H1 (cell line): ENCODE results near the gene TTBK1.

ENCODE experiments used
- BACH1 ChIP-seq: IDR thresholded peaks from 2 replicates; pipeline ENCODE4 v1.6.1; 2012; ENCODE audit warnings: low read length, improper control_type of control experiment
- BRCA1 ChIP-seq: IDR thresholded peaks from 2 replicates; pipeline ENCODE4 v1.6.1; 2012; ENCODE audit warnings: low read depth, low read length, improper control_type of control experiment
- CEBPB ChIP-seq: IDR thresholded peaks from 2 replicates; pipeline ENCODE4 v1.6.1; 2012; ENCODE audit warnings: low read depth, low read length
- CTCF ChIP-seq, 3 experiments: IDR thresholded peaks; 1 replicate in 2 of 3; 2 replicates in 1 of 3; pipeline versions ENCODE4 v1.5.1 to v1.6.1; 2011; ENCODE audit warnings: low read length in 3 of 3, mild to moderate bottlenecking in 3 of 3, inconsistent platforms in 2 of 3, low read depth in 1 of 3, moderate library complexity in 1 of 3; ENCODE audit not compliant: insufficient read depth in 1 of 3; ENCODE audit errors: control extremely low read depth in 1 of 3
- EGR1 ChIP-seq: IDR thresholded peaks from 2 replicates; pipeline ENCODE4 v1.6.1; 2011; ENCODE audit warnings: low read depth, low read length, borderline replicate concordance
- EZH2 ChIP-seq: fragments of 200-600 bp; sonication (generic); IDR thresholded peaks from 2 replicates; pipeline ENCODE4 v1.7.1; 2012; ENCODE audit warnings: low read depth, mild to moderate bottlenecking, moderate library complexity, low read length, inconsistent platforms; ENCODE audit not compliant: severe bottlenecking
- KDM5A ChIP-seq: fragments of 200-600 bp; IDR thresholded peaks from 2 replicates; pipeline ENCODE4 v1.7.1; 2012; ENCODE audit warnings: mild to moderate bottlenecking, low read length, inconsistent platforms, mixed read lengths
- POLR2A ChIP-seq, 2 experiments: IDR thresholded peaks; 1 replicate in 1 of 2; 2 replicates in 1 of 2; pipeline ENCODE4 v1.6.1; 2011; ENCODE audit warnings: low read depth in 2 of 2, low read length in 2 of 2, mild to moderate bottlenecking in 2 of 2; ENCODE audit errors: control extremely low read depth in 1 of 2
- POLR2AphosphoS5 ChIP-seq: IDR thresholded peaks from 2 replicates; pipeline ENCODE4 v1.6.1; 2011; ENCODE audit warnings: low read depth, low read length
- TAF1 ChIP-seq: IDR thresholded peaks from 2 replicates; pipeline ENCODE4 v1.6.1; 2011; ENCODE audit warnings: mild to moderate bottlenecking, low read depth, low read length
- TEAD4 ChIP-seq: IDR thresholded peaks from 2 replicates; pipeline ENCODE4 v1.6.1; 2012; ENCODE audit warnings: low read depth, low read length, inconsistent platforms, mixed read lengths
- ZNF274 ChIP-seq: IDR thresholded peaks from 2 replicates; pipeline ENCODE4 v1.7.0; 2012; ENCODE audit warnings: low read length, borderline replicate concordance; ENCODE audit errors: extremely low read depth
- TF ChIP-seq, protein P1 (sequence below): IDR thresholded peaks from 2 replicates; pipeline ENCODE4 v1.6.1; 2012; ENCODE audit warnings: inconsistent platforms
- TF ChIP-seq, protein P2 (sequence below): IDR thresholded peaks from 2 replicates; pipeline ENCODE4 v1.6.1; 2012; ENCODE audit warnings: low read length, inconsistent platforms

DNA sequence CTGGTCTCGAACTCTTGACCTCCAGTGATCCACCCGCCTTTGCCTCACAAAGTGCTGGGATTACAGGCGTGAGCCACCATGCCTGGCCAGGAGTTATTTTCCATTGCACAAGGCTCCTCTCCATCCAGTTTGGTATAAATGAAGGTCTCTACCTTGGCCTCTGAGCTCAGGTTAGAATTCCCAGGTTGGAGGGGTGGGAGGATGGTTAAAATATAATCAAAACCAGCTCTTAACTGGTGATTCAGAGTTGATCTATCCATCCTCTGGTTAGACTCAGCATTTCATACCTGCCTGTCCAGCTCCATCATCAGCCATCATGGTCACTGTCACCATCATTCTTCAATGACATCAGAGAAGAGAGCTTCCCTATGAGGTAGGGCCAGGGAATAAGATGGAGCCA, 52.2 kb downstream of the TTBK1 start:
- TF ChIP-seq EZH2 (no peak), TAF1 (no peak), CEBPB (no peak), CTCF (IDR thresholded peaks at IDR 0.05; ENCODE audit: control extremely low read depth in 1 of 3, insufficient read depth in 1 of 3, low read depth in 1 of 3, low read length in 3 of 3) (no peak), ZNF274 (no peak), POLR2A (IDR thresholded peaks at IDR 0.05; ENCODE audit: control extremely low read depth in 1 of 2, low read depth in 2 of 2, low read length in 2 of 2) (no peak), POLR2AphosphoS5 (no peak), TEAD4 (no peak), BRCA1 (no peak), KDM5A (no peak), EGR1 (no peak), BACH1 (no peak)
- TF ChIP-seq, protein P1, sequence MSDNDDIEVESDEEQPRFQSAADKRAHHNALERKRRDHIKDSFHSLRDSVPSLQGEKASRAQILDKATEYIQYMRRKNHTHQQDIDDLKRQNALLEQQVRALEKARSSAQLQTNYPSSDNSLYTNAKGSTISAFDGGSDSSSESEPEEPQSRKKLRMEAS = no peak
- TF ChIP-seq, protein P2, sequence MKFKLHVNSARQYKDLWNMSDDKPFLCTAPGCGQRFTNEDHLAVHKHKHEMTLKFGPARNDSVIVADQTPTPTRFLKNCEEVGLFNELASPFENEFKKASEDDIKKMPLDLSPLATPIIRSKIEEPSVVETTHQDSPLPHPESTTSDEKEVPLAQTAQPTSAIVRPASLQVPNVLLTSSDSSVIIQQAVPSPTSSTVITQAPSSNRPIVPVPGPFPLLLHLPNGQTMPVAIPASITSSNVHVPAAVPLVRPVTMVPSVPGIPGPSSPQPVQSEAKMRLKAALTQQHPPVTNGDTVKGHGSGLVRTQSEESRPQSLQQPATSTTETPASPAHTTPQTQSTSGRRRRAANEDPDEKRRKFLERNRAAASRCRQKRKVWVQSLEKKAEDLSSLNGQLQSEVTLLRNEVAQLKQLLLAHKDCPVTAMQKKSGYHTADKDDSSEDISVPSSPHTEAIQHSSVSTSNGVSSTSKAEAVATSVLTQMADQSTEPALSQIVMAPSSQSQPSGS = no peak
